Peyer's patch (tissue), 4 donors: ENCODE data around the gene CCL5.

Source experiments
- POLR2A ChIP-seq, 2 donors: fragments of 450-650 bp; IDR thresholded peaks; one replicate each; pipeline ENCODE4 v1.5.1; 2017; ENCODE audit warnings: antibody characterized with exemption in 2 of 2, mild to moderate bottlenecking in 2 of 2, moderate library complexity in 2 of 2
- TF ChIP-seq, protein P1 (sequence below), 6 experiments: fragments of 450-650 bp in 4 of 6; fragments of 200-600 bp in 2 of 6; sonication (generic) in 1 of 6; IDR thresholded peaks; one replicate each; pipeline ENCODE4 v1.5.1; 2017 to 2019; ENCODE audit warnings: antibody characterized with exemption in 6 of 6, mild to moderate bottlenecking in 3 of 6, moderate library complexity in 1 of 6

GRCh38 chr17:35907691-35908090 lies 27.5 kb upstream of the CCL5 start:
- TF ChIP-seq, protein P1, sequence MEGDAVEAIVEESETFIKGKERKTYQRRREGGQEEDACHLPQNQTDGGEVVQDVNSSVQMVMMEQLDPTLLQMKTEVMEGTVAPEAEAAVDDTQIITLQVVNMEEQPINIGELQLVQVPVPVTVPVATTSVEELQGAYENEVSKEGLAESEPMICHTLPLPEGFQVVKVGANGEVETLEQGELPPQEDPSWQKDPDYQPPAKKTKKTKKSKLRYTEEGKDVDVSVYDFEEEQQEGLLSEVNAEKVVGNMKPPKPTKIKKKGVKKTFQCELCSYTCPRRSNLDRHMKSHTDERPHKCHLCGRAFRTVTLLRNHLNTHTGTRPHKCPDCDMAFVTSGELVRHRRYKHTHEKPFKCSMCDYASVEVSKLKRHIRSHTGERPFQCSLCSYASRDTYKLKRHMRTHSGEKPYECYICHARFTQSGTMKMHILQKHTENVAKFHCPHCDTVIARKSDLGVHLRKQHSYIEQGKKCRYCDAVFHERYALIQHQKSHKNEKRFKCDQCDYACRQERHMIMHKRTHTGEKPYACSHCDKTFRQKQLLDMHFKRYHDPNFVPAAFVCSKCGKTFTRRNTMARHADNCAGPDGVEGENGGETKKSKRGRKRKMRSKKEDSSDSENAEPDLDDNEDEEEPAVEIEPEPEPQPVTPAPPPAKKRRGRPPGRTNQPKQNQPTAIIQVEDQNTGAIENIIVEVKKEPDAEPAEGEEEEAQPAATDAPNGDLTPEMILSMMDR (IDR thresholded peaks at IDR 0.05): no peak
- no peak for TF ChIP-seq POLR2A (IDR thresholded peaks at IDR 0.05)
